Endothelial cell (in vitro differentiated cells): ENCODE measurements around the gene CCDC14. TPM values are rescaled to one million over a fixed set of nuclear protein-coding genes. Genes with fewer than 3 reads are reported as not detected.
"Not testable (repeated sequence)": the region's sequence is repeated elsewhere in the genome, so short reads cannot be mapped to it uniquely, and the experiment has no call there.

Source experiments
- DNase-seq: peaks from one replicate; pipeline ENCODE4 v3.0.0; 2021; ENCODE audit warnings: low spot score
- H3K27ac Mint-ChIP-seq: one replicate; pipeline ENCODE4 v1.8.0; 2021; ENCODE audit warnings: mixed read lengths, inconsistent platforms; ENCODE audit not compliant: unreplicated experiment
- H3K27me3 Mint-ChIP-seq: one replicate; pipeline ENCODE4 v1.8.0; 2021; ENCODE audit warnings: mild to moderate bottlenecking, moderate library complexity, mixed read lengths, inconsistent platforms; ENCODE audit not compliant: unreplicated experiment
- H3K36me3 Mint-ChIP-seq: one replicate; pipeline ENCODE4 v1.8.0; 2021; ENCODE audit warnings: mild to moderate bottlenecking, low read depth, mixed read lengths, inconsistent platforms; ENCODE audit not compliant: unreplicated experiment
- H3K4me1 Mint-ChIP-seq: one replicate; pipeline ENCODE4 v1.8.0; 2021; ENCODE audit warnings: mild to moderate bottlenecking, mixed read lengths, inconsistent platforms; ENCODE audit not compliant: unreplicated experiment
- H3K4me3 Mint-ChIP-seq: one replicate; pipeline ENCODE4 v1.8.0; 2021; ENCODE audit warnings: mild to moderate bottlenecking, mixed read lengths, inconsistent platforms; ENCODE audit not compliant: unreplicated experiment
- H3K9me3 Mint-ChIP-seq: one replicate; pipeline ENCODE4 v1.8.0; 2021; ENCODE audit warnings: mixed read lengths, inconsistent platforms; ENCODE audit not compliant: unreplicated experiment
- total RNA-seq: library from RNA; stranded (reverse); fragmentation: NEBNext Ultra II Directional; extraction: Animal tissue kit (Norgen Biotek cat#: 25700); gene quantifications from one replicate; pipeline ENCODE4 v1.2.1, GENCODE V29; 2021; ENCODE audit not compliant: unreplicated experiment
- TF ChIP-seq, protein P1 (sequence below): fragments of 200-600 bp; sonication (generic); IDR thresholded peaks from one replicate; pipeline ENCODE4 v1.5.0; 2021; ENCODE audit warnings: antibody characterized with exemption; ENCODE audit not compliant: unreplicated experiment

The CCDC14 gene
- total RNA-seq, 1 donor from 2014 or later = 44.5 TPM

DNA sequence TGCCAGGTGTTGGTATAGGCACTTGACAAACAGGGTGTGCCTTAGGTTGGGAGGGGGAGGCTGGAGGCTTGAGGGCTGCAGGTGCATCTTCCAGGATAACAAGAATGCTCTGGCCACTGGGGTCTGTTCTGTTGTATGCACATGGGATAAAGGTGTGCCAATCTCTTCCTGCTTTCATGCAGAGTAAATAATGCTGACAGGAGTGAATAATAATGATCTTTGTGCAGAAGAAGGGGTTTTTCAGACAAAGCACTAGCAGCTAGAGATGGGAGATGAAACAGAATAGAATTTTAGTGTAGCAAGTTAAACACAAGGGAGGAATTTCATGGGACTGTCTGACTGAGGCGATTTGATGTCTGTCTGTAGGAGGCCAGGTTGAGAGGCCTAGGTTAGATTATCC is 32.8 kb upstream of the CCDC14 start:
- peaks cover 7% of the 10 kb centered on the region for H3K27me3 Mint-ChIP-seq
- no peak for DNase-seq
- no peak overlapping the region for H3K27ac Mint-ChIP-seq
- no peak overlapping the region for H3K4me3 Mint-ChIP-seq
- peaks cover 2% of the 10 kb centered on the region for H3K4me1 Mint-ChIP-seq
- TF ChIP-seq, protein P1, sequence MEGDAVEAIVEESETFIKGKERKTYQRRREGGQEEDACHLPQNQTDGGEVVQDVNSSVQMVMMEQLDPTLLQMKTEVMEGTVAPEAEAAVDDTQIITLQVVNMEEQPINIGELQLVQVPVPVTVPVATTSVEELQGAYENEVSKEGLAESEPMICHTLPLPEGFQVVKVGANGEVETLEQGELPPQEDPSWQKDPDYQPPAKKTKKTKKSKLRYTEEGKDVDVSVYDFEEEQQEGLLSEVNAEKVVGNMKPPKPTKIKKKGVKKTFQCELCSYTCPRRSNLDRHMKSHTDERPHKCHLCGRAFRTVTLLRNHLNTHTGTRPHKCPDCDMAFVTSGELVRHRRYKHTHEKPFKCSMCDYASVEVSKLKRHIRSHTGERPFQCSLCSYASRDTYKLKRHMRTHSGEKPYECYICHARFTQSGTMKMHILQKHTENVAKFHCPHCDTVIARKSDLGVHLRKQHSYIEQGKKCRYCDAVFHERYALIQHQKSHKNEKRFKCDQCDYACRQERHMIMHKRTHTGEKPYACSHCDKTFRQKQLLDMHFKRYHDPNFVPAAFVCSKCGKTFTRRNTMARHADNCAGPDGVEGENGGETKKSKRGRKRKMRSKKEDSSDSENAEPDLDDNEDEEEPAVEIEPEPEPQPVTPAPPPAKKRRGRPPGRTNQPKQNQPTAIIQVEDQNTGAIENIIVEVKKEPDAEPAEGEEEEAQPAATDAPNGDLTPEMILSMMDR = no peak
- H3K36me3 Mint-ChIP-seq = no peaks in the 10 kb centered on the region
- H3K9me3 Mint-ChIP-seq = no peaks in the 10 kb centered on the region

DNA sequence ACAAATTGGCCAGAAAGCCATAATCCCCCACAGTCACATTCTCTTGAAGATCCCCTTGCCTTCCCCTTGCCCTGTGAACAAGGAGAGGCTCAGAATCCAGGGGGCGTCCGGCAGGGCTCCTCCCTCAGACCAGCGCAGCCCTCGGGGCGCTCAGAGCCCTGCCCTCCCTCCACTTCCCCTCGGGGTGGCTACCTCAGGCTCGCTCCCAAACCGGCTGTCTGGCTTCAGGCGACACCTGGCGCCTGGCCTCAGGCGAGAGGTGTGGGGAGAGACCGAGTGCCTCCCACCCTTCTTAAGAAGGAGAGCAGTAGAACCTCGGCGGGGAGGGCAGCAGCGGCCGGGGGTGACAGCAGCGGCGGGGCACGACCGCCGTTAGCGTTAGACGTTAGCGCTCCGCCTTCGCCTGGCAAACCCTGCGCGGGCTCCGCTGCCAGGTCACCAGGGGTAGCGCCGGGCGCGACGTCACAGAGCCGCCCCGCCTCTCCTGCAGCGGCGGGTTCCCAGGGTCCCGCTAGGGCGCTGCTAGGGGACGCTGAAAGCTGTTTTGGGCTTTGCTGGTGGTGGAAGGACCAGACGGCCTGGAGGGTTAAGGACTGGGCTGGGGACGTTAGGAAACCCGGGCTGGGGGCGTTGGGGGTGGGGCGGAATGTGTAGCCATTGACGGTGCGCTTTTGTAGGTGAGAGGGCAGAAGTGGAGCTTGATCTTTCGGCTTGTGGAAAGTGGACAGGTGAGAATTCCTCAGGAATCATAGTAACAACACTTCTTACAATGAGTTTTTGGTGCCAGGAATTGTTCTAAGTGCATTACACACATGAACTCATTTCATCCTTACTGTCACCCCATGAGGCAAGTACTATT is 30.9 kb upstream of the CCDC14 start, which contains the start of gene ROPN1:
TSS of gene ROPN1 (minus strand) at position 395 of the 859 bp plus-strand sequence. CDS start 11,643 bp downstream, outside the sequence.
- H3K27me3 Mint-ChIP-seq, DNase-seq, H3K27ac Mint-ChIP-seq, H3K4me1 Mint-ChIP-seq, H3K9me3 Mint-ChIP-seq, H3K36me3 Mint-ChIP-seq: not testable (repeated sequence)
- H3K4me3 Mint-ChIP-seq = peak within 1 kb of the TSS; percentile 68

DNA sequence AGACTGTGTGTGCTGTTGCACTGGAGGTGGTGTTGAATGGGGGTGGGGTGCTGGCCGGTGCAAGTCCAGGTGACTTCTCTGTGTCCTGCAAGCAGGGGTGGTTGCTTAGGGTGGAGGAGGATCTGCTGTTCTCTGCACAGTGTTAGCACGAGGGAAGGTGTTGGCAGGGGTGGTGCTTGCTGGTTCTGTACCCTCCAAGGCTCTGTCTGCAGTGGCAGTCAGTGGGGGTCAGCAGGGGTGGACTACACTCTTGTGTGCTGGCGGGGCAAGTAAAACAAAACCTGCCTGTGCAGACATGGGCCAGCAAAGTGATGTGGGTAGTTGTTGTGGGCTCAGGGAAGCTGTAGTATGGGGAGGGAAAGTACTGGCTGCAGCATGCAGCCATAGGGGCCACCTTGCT is 25.4 kb upstream of the CCDC14 start:
- Mint-ChIP-seq H3K4me3 (no peak overlapping the region), H3K27me3 (peaks cover 7% of the 10 kb centered on the region), H3K4me1 (no peaks in the 10 kb centered on the region), H3K36me3 (no peaks in the 10 kb centered on the region), H3K27ac (no peak overlapping the region), H3K9me3 (no peaks in the 10 kb centered on the region)
- DNase-seq = no peak
- TF ChIP-seq, protein P1 = no peak

DNA sequence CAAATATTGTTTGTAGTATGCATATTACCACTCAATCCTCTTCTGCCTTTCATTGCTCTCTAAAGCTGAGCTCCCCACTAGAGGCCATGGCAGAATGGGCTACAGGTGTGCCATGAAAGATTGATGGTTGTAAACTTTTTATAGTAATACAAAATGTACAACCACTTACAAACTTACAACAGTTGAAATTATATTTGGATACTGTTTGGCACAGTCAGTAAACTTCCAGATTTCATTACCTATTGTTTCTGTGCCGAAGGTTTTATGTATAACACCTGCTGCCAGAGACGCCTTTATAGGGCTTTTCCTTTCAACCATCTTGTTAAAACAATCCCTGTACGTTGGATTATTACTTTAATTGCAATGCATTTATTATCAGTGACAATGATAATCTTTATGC is 23.9 kb upstream of the CCDC14 start:
- no peaks in the 10 kb centered on the region for H3K36me3 Mint-ChIP-seq
- TF ChIP-seq, protein P1 = no peak
- DNase-seq = no peak
- H3K27ac Mint-ChIP-seq = no peak overlapping the region
- H3K9me3 Mint-ChIP-seq = no peaks in the 10 kb centered on the region
- H3K4me1 Mint-ChIP-seq = no peaks in the 10 kb centered on the region
- no peak overlapping the region for H3K4me3 Mint-ChIP-seq
- H3K27me3 Mint-ChIP-seq = no peaks in the 10 kb centered on the region

DNA sequence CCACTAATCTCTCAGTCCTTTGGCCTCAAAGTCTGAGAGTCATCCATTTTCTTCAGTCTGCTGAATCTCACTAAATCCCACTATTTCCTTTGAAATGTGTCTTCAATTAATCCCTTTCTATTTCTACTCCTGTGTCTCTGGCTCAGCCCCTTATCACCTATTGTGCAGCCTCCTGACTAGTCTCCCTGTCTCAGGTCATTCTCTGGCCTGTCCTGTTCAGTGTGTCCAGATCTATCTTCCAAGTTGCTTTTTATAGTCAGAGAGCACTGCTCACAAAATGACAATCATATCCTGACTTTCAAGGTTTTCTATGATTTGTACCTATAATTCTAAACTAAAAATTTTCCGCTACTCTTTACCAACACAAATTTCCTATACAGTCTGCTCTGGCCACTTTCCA is 23.3 kb upstream of the CCDC14 start:
- no peak for DNase-seq
- no peaks in the 10 kb centered on the region for H3K36me3 Mint-ChIP-seq
- no peak overlapping the region for H3K27ac Mint-ChIP-seq
- H3K9me3 Mint-ChIP-seq = no peaks in the 10 kb centered on the region
- no peaks in the 10 kb centered on the region for H3K27me3 Mint-ChIP-seq
- H3K4me3 Mint-ChIP-seq = no peak overlapping the region
- TF ChIP-seq, protein P1 = no peak
- H3K4me1 Mint-ChIP-seq = no peaks in the 10 kb centered on the region

DNA sequence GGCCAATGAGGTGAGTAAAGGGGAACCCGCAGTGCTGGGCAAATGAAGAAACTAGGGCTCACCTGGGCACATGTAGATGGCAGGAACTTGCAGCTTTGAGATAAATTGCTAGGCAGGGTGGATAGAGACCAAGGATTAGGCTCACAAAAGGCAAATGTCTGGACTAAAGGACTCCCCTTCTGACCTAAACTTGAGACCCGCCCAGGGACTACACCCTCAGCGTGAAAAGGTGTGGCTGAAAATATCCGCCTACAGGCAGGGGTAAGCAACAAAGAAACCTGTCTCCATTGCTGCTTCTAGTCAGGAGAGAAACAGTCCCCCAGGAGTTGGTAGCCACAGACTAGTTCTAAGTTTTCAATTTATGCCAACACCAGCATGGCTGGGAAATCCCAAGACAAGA is 20.3 kb upstream of the CCDC14 start:
- not testable (repeated sequence) for DNase-seq, H3K9me3 Mint-ChIP-seq, H3K27me3 Mint-ChIP-seq, H3K4me3 Mint-ChIP-seq, H3K36me3 Mint-ChIP-seq, H3K4me1 Mint-ChIP-seq, H3K27ac Mint-ChIP-seq
